Measurements from ENCODE around the gene MUC20. TPM values are rescaled to one million over a fixed set of nuclear protein-coding genes. Genes with fewer than 3 reads are reported as not detected.
"Not testable (repeated sequence)": the region's sequence is repeated elsewhere in the genome, so short reads cannot be mapped to it uniquely, and the experiment has no call there.

Gene MUC20
- total RNA-seq, 1 donor from 2014 or later: 9.3 TPM

GRCh38 chr3:195709676-195710085, 11.1 kb upstream of the MUC20 start:
- H3K4me3 ChIP-seq (ENCODE audit: low read depth, low read length): no peak overlapping the region
- DNase-seq (ENCODE audit: low read depth): no peak
- TF ChIP-seq CTCF (conservative IDR thresholded peaks at IDR 0.05; ENCODE audit: low read depth, low read length): no peak

- not testable (repeated sequence) for H3K4me3 ChIP-seq (ENCODE audit: low read depth, low read length); DNase-seq (ENCODE audit: low read depth)
Observed at GRCh38 chr3:195710126-195710905, 10.5 kb upstream of the MUC20 start.

- DNase-seq (ENCODE audit: low read depth); H3K4me3 ChIP-seq (ENCODE audit: low read depth, low read length): not testable (repeated sequence)
Observed at GRCh38 chr3:195711091-195711812, 9.5 kb upstream of the MUC20 start.

GRCh38 chr3:195711813-195712534, 8.8 kb upstream of the MUC20 start:
- no peak for DNase-seq (ENCODE audit: low read depth)
- no peak for TF ChIP-seq CTCF (conservative IDR thresholded peaks at IDR 0.05; ENCODE audit: low read depth, low read length)
- no peak overlapping the region for H3K4me3 ChIP-seq (ENCODE audit: low read depth, low read length)

- not testable (repeated sequence) for DNase-seq (ENCODE audit: low read depth); H3K4me3 ChIP-seq (ENCODE audit: low read depth, low read length)
Observed at GRCh38 chr3:195712535-195712910, 8.3 kb upstream of the MUC20 start.

- not testable (repeated sequence) for DNase-seq (ENCODE audit: low read depth)
Observed at GRCh38 chr3:195713150-195713549, 7.6 kb upstream of the MUC20 start.

GRCh38 chr3:195714380-195715011, 6.3 kb upstream of the MUC20 start:
- TF ChIP-seq CTCF (conservative IDR thresholded peaks at IDR 0.05; ENCODE audit: low read depth, low read length): no peak
- H3K4me3 ChIP-seq (ENCODE audit: low read depth, low read length): no peak overlapping the region
- DNase-seq (ENCODE audit: low read depth): no peak

More at GRCh38 chr3:195713150-195713549, 7.6 kb upstream of the MUC20 start:
- H3K4me3 ChIP-seq (ENCODE audit: low read depth, low read length): not testable (repeated sequence)

- no peak overlapping the region for H3K4me3 ChIP-seq (ENCODE audit: low read depth, low read length)
- no peak for TF ChIP-seq CTCF (conservative IDR thresholded peaks at IDR 0.05; ENCODE audit: low read depth, low read length)
- DNase-seq (ENCODE audit: low read depth): no peak
Observed at GRCh38 chr3:195715134-195715533, 5.6 kb upstream of the MUC20 start.
